H1 (cell line): ENCODE measurements around the gene ENPP1. TPM values are rescaled to one million over a fixed set of nuclear protein-coding genes. Genes with fewer than 3 reads are reported as not detected.

Source experiments
- CTCF ChIA-PET: fragments of 300-600 bp; sonication (Branson Sonifier 250); formaldehyde crosslinking; loops from one replicate; lab custom pipeline; 2021; ENCODE audit not compliant: partially characterized antibody; lab: Charles Lee
- POLR2A ChIA-PET: fragments of 300-600 bp; sonication (Branson Sonifier 250); formaldehyde crosslinking; loops from one replicate; lab custom pipeline; 2021; ENCODE audit warnings: inconsistent platforms; ENCODE audit not compliant: partially characterized antibody; lab: Charles Lee
- DNase-seq, 2 experiments: peaks; one replicate each; pipeline versions ENCODE4 v3.0.0 to v3.0.0-alpha.2; 2010 to 2022; ENCODE audit warnings: low spot score in 2 of 2, low read depth in 1 of 2, mixed read lengths in 1 of 2
- FAIRE-seq: peaks from 2 replicates; lab custom pipeline; 2011; peaks lifted over from hg19 to GRCh38; lab: Jason Lieb, UNC
- H2AFZ ChIP-seq: 2 replicates; pipeline ENCODE4 v1.8.1; 2012; ENCODE audit warnings: low read length, inconsistent platforms
- H2AK5ac ChIP-seq: 2 replicates; pipeline ENCODE4 v1.6.1; 2013; ENCODE audit warnings: low read depth, low read length
- H2BK120ac ChIP-seq: replicated peaks from 2 replicates; pipeline ENCODE3; 2013; ENCODE audit warnings: low read depth, low read length, inconsistent platforms
- H2BK12ac ChIP-seq: 2 replicates; pipeline ENCODE4 v1.6.1; 2013; ENCODE audit warnings: low read depth, low read length
- H2BK15ac ChIP-seq: 2 replicates; pipeline ENCODE4 v1.6.1; 2013; ENCODE audit warnings: low read length
- H2BK20ac ChIP-seq: 2 replicates; pipeline ENCODE4 v1.6.1; 2013; ENCODE audit warnings: low read length
- H2BK5ac ChIP-seq: 2 replicates; pipeline ENCODE4 v1.6.1; 2013; ENCODE audit warnings: low read depth, low read length
- H3K14ac ChIP-seq: 2 replicates; pipeline ENCODE4 v1.6.1; 2013; ENCODE audit warnings: inconsistent platforms; ENCODE audit not compliant: insufficient read length
- H3K18ac ChIP-seq: 2 replicates; pipeline ENCODE4 v1.6.1; 2013; ENCODE audit warnings: low read length; ENCODE audit errors: extremely low read depth
- H3K23ac ChIP-seq: 2 replicates; pipeline ENCODE4 v1.6.1; 2013; ENCODE audit warnings: inconsistent platforms; ENCODE audit not compliant: insufficient read length
- H3K23me2 ChIP-seq: 2 replicates; pipeline ENCODE4 v1.6.1; 2013; ENCODE audit warnings: low read depth, low read length
- H3K27ac ChIP-seq: 2 replicates; pipeline ENCODE4 v1.6.1; 2011; ENCODE audit warnings: low read depth, low read length, inconsistent platforms
- H3K27me3 ChIP-seq, 4 experiments: replicated peaks in 1 of 4; 1 replicate in 1 of 4; 2 replicates in 3 of 4; pipeline versions ENCODE4 v1.6.1 to v1.8.1; 2011 to 2013; ENCODE audit warnings: low read length in 3 of 4, mild to moderate bottlenecking in 3 of 4, inconsistent platforms in 2 of 4, mixed read lengths in 2 of 4, moderate library complexity in 1 of 4; ENCODE audit not compliant: control insufficient read depth in 3 of 4, insufficient read depth in 3 of 4; ENCODE audit errors: extremely low read depth in 1 of 4
- H3K36me3 ChIP-seq, 4 experiments: 2 replicates each; pipeline versions ENCODE4 v1.6.1 to v1.8.1; 2011 to 2013; ENCODE audit warnings: mild to moderate bottlenecking in 4 of 4, low read length in 3 of 4, moderate library complexity in 2 of 4, control low read depth in 1 of 4, inconsistent platforms in 1 of 4; ENCODE audit not compliant: insufficient read depth in 4 of 4, control insufficient read depth in 2 of 4
- H3K4ac ChIP-seq: replicated peaks from 2 replicates; pipeline ENCODE3; 2013; ENCODE audit warnings: low read length, low read depth, mixed read lengths, inconsistent platforms; ENCODE audit not compliant: insufficient read length
- H3K4me1 ChIP-seq, 4 experiments: replicated peaks in 1 of 4; 1 replicate in 1 of 4; 2 replicates in 3 of 4; pipeline versions ENCODE4 v1.6.1 to v1.8.1; 2011 to 2013; ENCODE audit warnings: low read length in 3 of 4, inconsistent platforms in 2 of 4, mixed read lengths in 1 of 4; ENCODE audit not compliant: insufficient read depth in 4 of 4, control insufficient read depth in 3 of 4
- H3K4me2 ChIP-seq, 2 experiments: 2 replicates each; pipeline versions ENCODE4 v1.6.1 to v1.8.1; 2011 to 2013; ENCODE audit warnings: low read depth in 2 of 2, low read length in 2 of 2, control low read depth in 1 of 2, inconsistent platforms in 1 of 2, mild to moderate bottlenecking in 1 of 2; ENCODE audit not compliant: insufficient read depth in 1 of 2
- H3K4me3 ChIP-seq, 4 experiments: fragments of 200-600, 300-600 bp in 1 of 4; sonication (generic), shearing (Covaris generic), sonication (Bioruptor Twin) in 1 of 4; 2 replicates each; pipeline versions ENCODE4 v1.5.1 to v1.8.1; 2011 to 2016; ENCODE audit warnings: low read length in 4 of 4, low read depth in 3 of 4, control low read depth in 2 of 4, inconsistent platforms in 2 of 4, mild to moderate bottlenecking in 2 of 4, mixed read lengths in 1 of 4, moderate library complexity in 1 of 4; ENCODE audit not compliant: insufficient read depth in 2 of 4; ENCODE audit errors: extremely low read depth in 1 of 4
- H3K56ac ChIP-seq: replicated peaks from 2 replicates; pipeline ENCODE3; 2013; ENCODE audit warnings: low read depth, mild to moderate bottlenecking, mixed read lengths, low read length, inconsistent platforms; ENCODE audit not compliant: insufficient read length
- H3K79me1 ChIP-seq: 2 replicates; pipeline ENCODE4 v1.6.1; 2013; ENCODE audit warnings: low read depth, low read length, control low read depth
- H3K79me2 ChIP-seq, 2 experiments: 2 replicates each; pipeline versions ENCODE4 v1.6.1 to v1.8.1; 2012 to 2013; ENCODE audit warnings: low read length in 2 of 2, mild to moderate bottlenecking in 2 of 2, inconsistent platforms in 1 of 2; ENCODE audit not compliant: insufficient read depth in 2 of 2, control insufficient read depth in 1 of 2
- H3K9ac ChIP-seq, 4 experiments: replicated peaks in 1 of 4; 1 replicate in 1 of 4; 2 replicates in 3 of 4; pipeline versions ENCODE4 v1.6.1 to v1.8.1; 2011 to 2013; ENCODE audit warnings: low read depth in 3 of 4, low read length in 3 of 4, control low read depth in 2 of 4, mild to moderate bottlenecking in 2 of 4, moderate library complexity in 2 of 4, inconsistent platforms in 1 of 4; ENCODE audit errors: extremely low read depth in 1 of 4
- H3K9me3 ChIP-seq, 2 experiments: 2 replicates each; pipeline versions ENCODE4 v1.6.1 to v1.8.1; 2012 to 2013; ENCODE audit warnings: mild to moderate bottlenecking in 2 of 2, moderate library complexity in 2 of 2, control low read depth in 1 of 2, inconsistent platforms in 1 of 2, low read depth in 1 of 2, low read length in 1 of 2, mixed read lengths in 1 of 2; ENCODE audit not compliant: insufficient read depth in 2 of 2
- H4K20me1 ChIP-seq, 2 experiments: replicated peaks in 1 of 2; 2 replicates each; pipeline versions ENCODE3 to v1.8.1; 2011 to 2013; ENCODE audit warnings: inconsistent platforms in 2 of 2, low read length in 2 of 2, mild to moderate bottlenecking in 1 of 2; ENCODE audit not compliant: insufficient read depth in 2 of 2, control insufficient read depth in 1 of 2
- H4K5ac ChIP-seq: 2 replicates; pipeline ENCODE4 v1.6.1; 2013; ENCODE audit warnings: low read length, low read depth, mixed read lengths, inconsistent platforms; ENCODE audit not compliant: insufficient read length
- H4K8ac ChIP-seq: 2 replicates; pipeline ENCODE4 v1.8.0; 2013; ENCODE audit warnings: mild to moderate bottlenecking, moderate library complexity, low read length, inconsistent platforms; ENCODE audit not compliant: insufficient read depth; ENCODE audit errors: extremely low read depth
- H4K91ac ChIP-seq: replicated peaks from 2 replicates; pipeline ENCODE3; 2013; ENCODE audit warnings: low read length, mixed read lengths, inconsistent platforms; ENCODE audit not compliant: insufficient read length
- CBX8 ChIP-seq: fragments of 300-800, 300-1000 bp; sonication (generic); IDR thresholded peaks from 2 replicates; pipeline ENCODE4 v1.7.1; 2016; ENCODE audit warnings: low read depth, low read length, borderline replicate concordance
- CTBP2 ChIP-seq: IDR thresholded peaks from 2 replicates; pipeline ENCODE4 v1.7.0; 2011; ENCODE audit warnings: borderline replicate concordance, mild to moderate bottlenecking, moderate library complexity, mixed read lengths, low read length; ENCODE audit not compliant: insufficient read depth, insufficient read length
- KDM5A ChIP-seq: fragments of 200-600 bp; IDR thresholded peaks from 2 replicates; pipeline ENCODE4 v1.7.1; 2012; ENCODE audit warnings: mild to moderate bottlenecking, low read length, inconsistent platforms, mixed read lengths
- POLR2A ChIP-seq, 2 experiments: IDR thresholded peaks; 1 replicate in 1 of 2; 2 replicates in 1 of 2; pipeline ENCODE4 v1.6.1; 2011; ENCODE audit warnings: low read depth in 2 of 2, low read length in 2 of 2, mild to moderate bottlenecking in 2 of 2; ENCODE audit errors: control extremely low read depth in 1 of 2
- POLR2AphosphoS5 ChIP-seq: IDR thresholded peaks from 2 replicates; pipeline ENCODE4 v1.6.1; 2011; ENCODE audit warnings: low read depth, low read length
- RAD21 ChIP-seq, 2 experiments: IDR thresholded peaks in 1 of 2; conservative IDR thresholded peaks in 1 of 2; 2 replicates each; pipeline ENCODE4 v1.6.1; 2011; ENCODE audit warnings: low read depth in 2 of 2, low read length in 2 of 2, improper control_type of control experiment in 1 of 2, inconsistent platforms in 1 of 2, mild to moderate bottlenecking in 1 of 2, moderate library complexity in 1 of 2
- SIN3A ChIP-seq, 2 experiments: IDR thresholded peaks in 1 of 2; conservative IDR thresholded peaks in 1 of 2; 2 replicates each; pipeline ENCODE4 v1.6.1; 2011 to 2012; ENCODE audit warnings: low read length in 2 of 2, improper control_type of control experiment in 1 of 2, low read depth in 1 of 2, mild to moderate bottlenecking in 1 of 2
- SP2 ChIP-seq: IDR thresholded peaks from 2 replicates; pipeline ENCODE4 v1.6.1; 2012; ENCODE audit warnings: mild to moderate bottlenecking, low read length, inconsistent platforms
- SP4 ChIP-seq: IDR thresholded peaks from 2 replicates; pipeline ENCODE4 v1.6.1; 2012; ENCODE audit warnings: low read length, inconsistent platforms
- TCF12 ChIP-seq: IDR thresholded peaks from 2 replicates; pipeline ENCODE4 v1.6.1; 2011; ENCODE audit warnings: low read depth, mild to moderate bottlenecking, low read length
- WGBS, 2 experiments: shearing (Covaris generic) in 1 of 2; methylation state at CpG; one replicate each; pipeline versions ENCODE4 v1.1.6 to v1.1.7; 2013 to 2015; ENCODE audit warnings: low lambda C conversion rate in 2 of 2, mixed read lengths in 2 of 2, inconsistent platforms in 1 of 2, low coverage in 1 of 2, missing lambda C conversion rate in 1 of 2; ENCODE audit not compliant: insufficient replicate concordance in 2 of 2, insufficient coverage in 1 of 2, insufficient read length in 1 of 2; ENCODE audit errors: extremely low coverage in 1 of 2, missing lambda C conversion rate in 1 of 2; 5-methylcytosine and 5-hydroxymethylcytosine counted together
- polyA plus RNA-seq, 7 experiments: library from polyadenylated mRNA; depleted of rRNA in 3 of 7; stranded (reverse) in 5 of 7; unstranded in 2 of 7; fragments of >200 nt in 5 of 7; fragments of 200-250 nt in 2 of 7; gene quantifications; 1 replicate in 5 of 7; 2 replicates in 1 of 7; 4 replicates in 1 of 7; pipeline versions ENCODE4 v1.2.1 to v1.2.3, GENCODE V29; 2011 to 2013; ENCODE audit warnings: missing spikeins in 2 of 7, mixed read lengths in 2 of 7
- total RNA-seq: library from RNA; stranded (reverse); fragmentation: NEBNext Ultra II Directional; extraction: Animal tissue kit (Norgen Biotek cat#: 25700); gene quantifications from 2 replicates; pipeline ENCODE4 v1.2.1, GENCODE V29; 2021
- TF ChIP-seq, protein P1 (sequence below): IDR thresholded peaks from 2 replicates; pipeline ENCODE4 v1.6.1; 2012; ENCODE audit warnings: low read length, inconsistent platforms
- TF ChIP-seq, protein P2 (sequence below): IDR thresholded peaks from 2 replicates; pipeline ENCODE4 v1.6.1; 2011; ENCODE audit warnings: low read depth, mild to moderate bottlenecking, low read length; ENCODE audit not compliant: insufficient read depth

ENPP1 gene
- total and polyA plus RNA-seq, 2 of the 8 experiments (the other 6 are each of a cell fraction or from before 2014, with no cell fraction given) = 10.1 to 39.1 TPM

DNA sequence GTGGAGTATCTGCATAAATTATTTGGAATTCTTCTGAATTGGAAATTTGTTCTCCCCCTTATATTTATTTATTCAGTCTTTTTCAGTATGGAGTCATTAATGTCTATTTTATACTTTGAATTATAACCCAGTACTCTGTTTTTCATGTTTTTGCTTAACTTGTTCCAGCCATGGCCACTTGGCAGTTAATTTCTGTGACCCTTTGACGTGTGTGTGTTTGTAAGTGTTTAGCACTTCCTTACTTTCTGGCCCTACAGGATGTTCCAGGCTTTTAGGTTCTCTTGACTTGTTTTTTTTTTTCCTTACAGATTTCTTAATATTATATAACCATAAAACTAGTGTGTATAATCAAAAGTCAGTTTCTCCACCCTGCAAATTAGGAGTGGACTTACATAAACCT lies 24.1 kb downstream of the ENPP1 start:
- Histone ChIP-seq H3K27ac (no peak overlapping the region), H2BK5ac (no peak overlapping the region), H2AFZ (no peak overlapping the region), H3K9me3 (no peaks in the 10 kb centered on the region), H3K23ac (no peak overlapping the region), H2BK120ac (no peak overlapping the region), H4K5ac (no peak overlapping the region), H3K23me2 (no peaks in the 10 kb centered on the region), H3K9ac (no peak overlapping the region), H3K4ac (no peak overlapping the region), H3K36me3 (peaks cover 0 to 4% (median under 1%) of the 10 kb centered on the region in 4 experiments; a peak in 2 of 8 replicates), H3K79me1 (peaks cover 5% of the 10 kb centered on the region; the same call in 1 of the 2 replicates), H4K20me1 (peaks cover 0 to 3% of the 10 kb centered on the region in 2 experiments), H2BK15ac (no peak overlapping the region), H3K18ac (no peak overlapping the region), H3K79me2 (peaks cover 0 to 8% of the 10 kb centered on the region in 2 experiments; a peak in 2 of 4 replicates), H4K91ac (no peak overlapping the region), H3K14ac (no peak overlapping the region), H4K8ac (no peak overlapping the region), H2BK12ac (no peak overlapping the region), H3K56ac (no peak overlapping the region), H3K4me3 (no peak overlapping the region), H2BK20ac (no peak overlapping the region), H3K4me1 (no peaks in the 10 kb centered on the region; a peak in 1 of 7 replicates), H3K4me2 (no peak overlapping the region), H3K27me3 (no peaks in the 10 kb centered on the region), H2AK5ac (no peak overlapping the region)
- 88% methylated on average over 1 of the region's 1 CpG; no CpG with 5 or more reads in 1 of the 2 experiments for WGBS, 2 experiments
- ChIA-PET CTCF (no interaction called here), POLR2A (no interaction called here)
- no peak for DNase-seq
- FAIRE-seq = no peak
- no peak for TF ChIP-seq CTBP2
- no peak for TF ChIP-seq TCF12
- no peak for TF ChIP-seq POLR2A (IDR thresholded peaks at IDR 0.05; ENCODE audit: control extremely low read depth in 1 of 2, low read depth in 2 of 2, low read length in 2 of 2)
- no peak for TF ChIP-seq RAD21 (IDR thresholded peaks at IDR 0.05 in 1 of 2, conservative IDR thresholded peaks at IDR 0.05 in 1 of 2; ENCODE audit: low read depth in 2 of 2, low read length in 2 of 2)
- TF ChIP-seq CBX8 = no peak
- TF ChIP-seq POLR2AphosphoS5 = no peak
- TF ChIP-seq, protein P1, sequence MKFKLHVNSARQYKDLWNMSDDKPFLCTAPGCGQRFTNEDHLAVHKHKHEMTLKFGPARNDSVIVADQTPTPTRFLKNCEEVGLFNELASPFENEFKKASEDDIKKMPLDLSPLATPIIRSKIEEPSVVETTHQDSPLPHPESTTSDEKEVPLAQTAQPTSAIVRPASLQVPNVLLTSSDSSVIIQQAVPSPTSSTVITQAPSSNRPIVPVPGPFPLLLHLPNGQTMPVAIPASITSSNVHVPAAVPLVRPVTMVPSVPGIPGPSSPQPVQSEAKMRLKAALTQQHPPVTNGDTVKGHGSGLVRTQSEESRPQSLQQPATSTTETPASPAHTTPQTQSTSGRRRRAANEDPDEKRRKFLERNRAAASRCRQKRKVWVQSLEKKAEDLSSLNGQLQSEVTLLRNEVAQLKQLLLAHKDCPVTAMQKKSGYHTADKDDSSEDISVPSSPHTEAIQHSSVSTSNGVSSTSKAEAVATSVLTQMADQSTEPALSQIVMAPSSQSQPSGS = no peak
- no peak for TF ChIP-seq SP2
- no peak for TF ChIP-seq KDM5A
- no peak for TF ChIP-seq SP4
- TF ChIP-seq, protein P2, sequence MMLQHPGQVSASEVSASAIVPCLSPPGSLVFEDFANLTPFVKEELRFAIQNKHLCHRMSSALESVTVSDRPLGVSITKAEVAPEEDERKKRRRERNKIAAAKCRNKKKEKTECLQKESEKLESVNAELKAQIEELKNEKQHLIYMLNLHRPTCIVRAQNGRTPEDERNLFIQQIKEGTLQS = no peak
- TF ChIP-seq SIN3A (conservative IDR thresholded peaks at IDR 0.05 in 1 of 2, IDR thresholded peaks at IDR 0.05 in 1 of 2; ENCODE audit: low read depth in 1 of 2, low read length in 2 of 2) = no peak
